Measurements from ENCODE around the gene MSI2.

Gene MSI2

GRCh38 chr17:57362797-57363556 is 106.7 kb downstream of the MSI2 start:
- no peak for ATAC-seq
- TF ChIP-seq GLIS3 (CRISPR knock-in tag; IDR thresholded peaks at IDR 0.05) (no peak), ARNTL (CRISPR knock-in tag; IDR thresholded peaks at IDR 0.05; ENCODE audit: borderline replicate concordance, low read depth) (no peak), CSDC2 (CRISPR knock-in tag; IDR thresholded peaks at IDR 0.05) (no peak)
- TF ChIP-seq, protein P1, sequence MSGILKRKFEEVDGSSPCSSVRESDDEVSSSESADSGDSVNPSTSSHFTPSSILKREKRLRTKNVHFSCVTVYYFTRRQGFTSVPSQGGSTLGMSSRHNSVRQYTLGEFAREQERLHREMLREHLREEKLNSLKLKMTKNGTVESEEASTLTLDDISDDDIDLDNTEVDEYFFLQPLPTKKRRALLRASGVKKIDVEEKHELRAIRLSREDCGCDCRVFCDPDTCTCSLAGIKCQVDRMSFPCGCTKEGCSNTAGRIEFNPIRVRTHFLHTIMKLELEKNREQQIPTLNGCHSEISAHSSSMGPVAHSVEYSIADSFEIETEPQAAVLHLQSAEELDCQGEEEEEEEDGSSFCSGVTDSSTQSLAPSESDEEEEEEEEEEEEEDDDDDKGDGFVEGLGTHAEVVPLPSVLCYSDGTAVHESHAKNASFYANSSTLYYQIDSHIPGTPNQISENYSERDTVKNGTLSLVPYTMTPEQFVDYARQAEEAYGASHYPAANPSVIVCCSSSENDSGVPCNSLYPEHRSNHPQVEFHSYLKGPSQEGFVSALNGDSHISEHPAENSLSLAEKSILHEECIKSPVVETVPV (CRISPR knock-in tag; IDR thresholded peaks at IDR 0.05), result no peak

DNA sequence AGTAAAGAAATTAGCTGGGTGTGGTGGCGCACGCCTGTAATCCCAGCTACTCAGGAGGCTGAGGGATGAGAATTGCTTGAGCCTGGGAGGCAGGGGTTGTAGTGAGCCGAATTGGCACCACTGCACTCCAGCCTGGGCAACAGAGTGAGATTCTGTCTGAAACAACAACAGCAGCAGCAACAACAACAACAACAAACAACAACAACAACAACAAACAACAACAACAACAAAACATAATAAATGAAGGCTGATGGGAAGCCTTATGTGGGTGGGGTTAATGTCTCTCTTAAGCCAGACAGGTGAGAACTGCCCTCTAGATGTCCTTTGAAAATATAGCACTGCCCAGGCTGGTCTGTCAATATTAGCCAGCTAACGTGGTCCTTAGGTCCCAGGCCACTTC is 107.3 kb downstream of the MSI2 start:
- TF ChIP-seq BACH2 (CRISPR knock-in tag; IDR thresholded peaks at IDR 0.05; ENCODE audit: borderline replicate concordance), result no peak
- no peak for TF ChIP-seq TOX (CRISPR knock-in tag; IDR thresholded peaks at IDR 0.05; ENCODE audit: borderline replicate concordance)
- TF ChIP-seq, protein P2, sequence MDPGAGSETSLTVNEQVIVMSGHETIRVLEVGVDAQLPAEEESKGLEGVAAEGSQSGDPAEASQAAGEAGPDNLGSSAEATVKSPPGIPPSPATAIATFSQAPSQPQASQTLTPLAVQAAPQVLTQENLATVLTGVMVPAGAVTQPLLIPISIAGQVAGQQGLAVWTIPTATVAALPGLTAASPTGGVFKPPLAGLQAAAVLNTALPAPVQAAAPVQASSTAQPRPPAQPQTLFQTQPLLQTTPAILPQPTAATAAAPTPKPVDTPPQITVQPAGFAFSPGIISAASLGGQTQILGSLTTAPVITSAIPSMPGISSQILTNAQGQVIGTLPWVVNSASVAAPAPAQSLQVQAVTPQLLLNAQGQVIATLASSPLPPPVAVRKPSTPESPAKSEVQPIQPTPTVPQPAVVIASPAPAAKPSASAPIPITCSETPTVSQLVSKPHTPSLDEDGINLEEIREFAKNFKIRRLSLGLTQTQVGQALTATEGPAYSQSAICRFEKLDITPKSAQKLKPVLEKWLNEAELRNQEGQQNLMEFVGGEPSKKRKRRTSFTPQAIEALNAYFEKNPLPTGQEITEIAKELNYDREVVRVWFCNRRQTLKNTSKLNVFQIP (CRISPR knock-in tag; IDR thresholded peaks at IDR 0.05; ENCODE audit: borderline replicate concordance, low read depth), result no peak
- no peak for TF ChIP-seq PPARA (CRISPR knock-in tag; IDR thresholded peaks at IDR 0.05; ENCODE audit: borderline replicate concordance)
- TF ChIP-seq ZNF70 (CRISPR knock-in tag; IDR thresholded peaks at IDR 0.05), result no peak
- no peak for TF ChIP-seq ZC3H10 (CRISPR knock-in tag; IDR thresholded peaks at IDR 0.05)
- ATAC-seq, result no peak

DNA sequence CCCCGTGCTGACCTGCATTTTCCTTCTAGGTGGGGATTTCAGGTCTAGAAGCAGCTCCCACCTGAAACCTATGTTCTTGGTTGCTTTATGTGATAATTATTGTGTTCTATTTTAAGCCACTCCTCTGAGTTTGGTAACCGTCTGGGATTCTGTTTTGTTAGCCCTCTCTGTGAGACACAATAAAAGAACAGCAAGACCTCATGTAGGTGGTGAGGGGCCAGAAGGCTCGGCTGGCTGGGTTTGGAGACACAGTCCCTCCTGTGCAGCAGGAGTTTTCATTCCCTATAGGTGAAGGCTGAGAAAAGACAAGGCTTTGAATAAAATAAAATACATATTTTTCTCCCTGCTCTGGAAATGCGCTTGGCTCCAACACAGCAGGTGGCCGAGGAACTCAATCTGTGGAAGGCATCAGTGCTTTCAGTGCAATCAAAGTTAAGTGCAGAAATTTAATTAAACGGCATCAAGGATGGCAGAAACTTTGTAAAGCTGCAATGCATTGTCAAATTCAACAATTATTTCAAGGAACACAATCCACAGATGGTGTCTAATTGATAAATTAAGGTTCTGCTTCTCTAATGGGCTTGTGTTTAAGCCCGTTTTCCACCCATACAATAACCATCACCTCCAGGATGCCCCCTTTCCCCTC is 107.8 kb downstream of the MSI2 start:
- TF ChIP-seq SNAI2 (CRISPR knock-in tag; IDR thresholded peaks at IDR 0.05) (0 out of 2 replicates have a peak, but pooled peaks have one; percentile 26), RARB (CRISPR knock-in tag; IDR thresholded peaks at IDR 0.05) (no peak), ESRRG (CRISPR knock-in tag; IDR thresholded peaks at IDR 0.05) (no peak), ZNF70 (CRISPR knock-in tag; IDR thresholded peaks at IDR 0.05) (0 out of 2 replicates have a peak, but pooled peaks have one; percentile 23), OSR1 (CRISPR knock-in tag; IDR thresholded peaks at IDR 0.05) (no peak), BACH2 (CRISPR knock-in tag; IDR thresholded peaks at IDR 0.05; ENCODE audit: borderline replicate concordance) (no peak), ISL1 (CRISPR knock-in tag; IDR thresholded peaks at IDR 0.05) (no peak), GLIS3 (CRISPR knock-in tag; IDR thresholded peaks at IDR 0.05) (no peak), TCF4 (CRISPR knock-in tag; IDR thresholded peaks at IDR 0.05; ENCODE audit: borderline replicate concordance) (peak; percentile 61; the same call in 1 of the 2 replicates), CSDC2 (CRISPR knock-in tag; IDR thresholded peaks at IDR 0.05) (no peak)
- TF ChIP-seq, protein P3, sequence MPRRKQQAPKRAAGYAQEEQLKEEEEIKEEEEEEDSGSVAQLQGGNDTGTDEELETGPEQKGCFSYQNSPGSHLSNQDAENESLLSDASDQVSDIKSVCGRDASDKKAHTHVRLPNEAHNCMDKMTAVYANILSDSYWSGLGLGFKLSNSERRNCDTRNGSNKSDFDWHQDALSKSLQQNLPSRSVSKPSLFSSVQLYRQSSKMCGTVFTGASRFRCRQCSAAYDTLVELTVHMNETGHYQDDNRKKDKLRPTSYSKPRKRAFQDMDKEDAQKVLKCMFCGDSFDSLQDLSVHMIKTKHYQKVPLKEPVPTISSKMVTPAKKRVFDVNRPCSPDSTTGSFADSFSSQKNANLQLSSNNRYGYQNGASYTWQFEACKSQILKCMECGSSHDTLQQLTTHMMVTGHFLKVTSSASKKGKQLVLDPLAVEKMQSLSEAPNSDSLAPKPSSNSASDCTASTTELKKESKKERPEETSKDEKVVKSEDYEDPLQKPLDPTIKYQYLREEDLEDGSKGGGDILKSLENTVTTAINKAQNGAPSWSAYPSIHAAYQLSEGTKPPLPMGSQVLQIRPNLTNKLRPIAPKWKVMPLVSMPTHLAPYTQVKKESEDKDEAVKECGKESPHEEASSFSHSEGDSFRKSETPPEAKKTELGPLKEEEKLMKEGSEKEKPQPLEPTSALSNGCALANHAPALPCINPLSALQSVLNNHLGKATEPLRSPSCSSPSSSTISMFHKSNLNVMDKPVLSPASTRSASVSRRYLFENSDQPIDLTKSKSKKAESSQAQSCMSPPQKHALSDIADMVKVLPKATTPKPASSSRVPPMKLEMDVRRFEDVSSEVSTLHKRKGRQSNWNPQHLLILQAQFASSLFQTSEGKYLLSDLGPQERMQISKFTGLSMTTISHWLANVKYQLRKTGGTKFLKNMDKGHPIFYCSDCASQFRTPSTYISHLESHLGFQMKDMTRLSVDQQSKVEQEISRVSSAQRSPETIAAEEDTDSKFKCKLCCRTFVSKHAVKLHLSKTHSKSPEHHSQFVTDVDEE (CRISPR knock-in tag; IDR thresholded peaks at IDR 0.05), result peak; percentile 81
- TF ChIP-seq, protein P4, sequence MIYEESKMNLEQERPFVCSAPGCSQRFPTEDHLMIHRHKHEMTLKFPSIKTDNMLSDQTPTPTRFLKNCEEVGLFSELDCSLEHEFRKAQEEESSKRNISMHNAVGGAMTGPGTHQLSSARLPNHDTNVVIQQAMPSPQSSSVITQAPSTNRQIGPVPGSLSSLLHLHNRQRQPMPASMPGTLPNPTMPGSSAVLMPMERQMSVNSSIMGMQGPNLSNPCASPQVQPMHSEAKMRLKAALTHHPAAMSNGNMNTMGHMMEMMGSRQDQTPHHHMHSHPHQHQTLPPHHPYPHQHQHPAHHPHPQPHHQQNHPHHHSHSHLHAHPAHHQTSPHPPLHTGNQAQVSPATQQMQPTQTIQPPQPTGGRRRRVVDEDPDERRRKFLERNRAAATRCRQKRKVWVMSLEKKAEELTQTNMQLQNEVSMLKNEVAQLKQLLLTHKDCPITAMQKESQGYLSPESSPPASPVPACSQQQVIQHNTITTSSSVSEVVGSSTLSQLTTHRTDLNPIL (CRISPR knock-in tag; IDR thresholded peaks at IDR 0.05; ENCODE audit: low read depth), result no peak
- TF ChIP-seq, protein P5, sequence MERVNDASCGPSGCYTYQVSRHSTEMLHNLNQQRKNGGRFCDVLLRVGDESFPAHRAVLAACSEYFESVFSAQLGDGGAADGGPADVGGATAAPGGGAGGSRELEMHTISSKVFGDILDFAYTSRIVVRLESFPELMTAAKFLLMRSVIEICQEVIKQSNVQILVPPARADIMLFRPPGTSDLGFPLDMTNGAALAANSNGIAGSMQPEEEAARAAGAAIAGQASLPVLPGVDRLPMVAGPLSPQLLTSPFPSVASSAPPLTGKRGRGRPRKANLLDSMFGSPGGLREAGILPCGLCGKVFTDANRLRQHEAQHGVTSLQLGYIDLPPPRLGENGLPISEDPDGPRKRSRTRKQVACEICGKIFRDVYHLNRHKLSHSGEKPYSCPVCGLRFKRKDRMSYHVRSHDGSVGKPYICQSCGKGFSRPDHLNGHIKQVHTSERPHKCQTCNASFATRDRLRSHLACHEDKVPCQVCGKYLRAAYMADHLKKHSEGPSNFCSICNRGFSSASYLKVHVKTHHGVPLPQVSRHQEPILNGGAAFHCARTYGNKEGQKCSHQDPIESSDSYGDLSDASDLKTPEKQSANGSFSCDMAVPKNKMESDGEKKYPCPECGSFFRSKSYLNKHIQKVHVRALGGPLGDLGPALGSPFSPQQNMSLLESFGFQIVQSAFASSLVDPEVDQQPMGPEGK (CRISPR knock-in tag; IDR thresholded peaks at IDR 0.05; ENCODE audit: borderline replicate concordance), result no peak
- ATAC-seq, result no peak
